Measurements from ENCODE around the gene SMC5. TPM values are rescaled to one million over a fixed set of nuclear protein-coding genes. Genes with fewer than 3 reads are reported as not detected.

Gene SMC5
- total RNA-seq, 1 experiment from 2014 or later: 36.9 TPM

GRCh38 chr9:70404261-70404660, 145.5 kb downstream of the SMC5 start:
- DNase-seq (ENCODE audit: low read depth): no peak

Other genes starting within 250 kb of the SMC5 start
- gene MAMDC2, start 215.1 kb upstream of the SMC5 start, total RNA-seq (2014; rRNA removed): 42.1 and 53.2 TPM in 2 replicates
- gene KLF9, start 155.7 kb downstream of the SMC5 start, total RNA-seq (2014; rRNA removed): 23.5 and 36.5 TPM in 2 replicates

Measured in LHCN-M2 (cell line).